A549 treated with DMSO at 1 μM for 4 hours (cell line): Measurements from ENCODE around the gene PAGE2. TPM values are rescaled to one million over a fixed set of nuclear protein-coding genes. Genes with fewer than 3 reads are reported as not detected.

ENCODE experiments used
- total RNA-seq: library from RNA; stranded (reverse); fragments of 200-300 nt; extraction: Qiagen RNA extraction; gene quantifications from 5 replicates; pipeline ENCODE4 v1.2.3, GENCODE V29; 2022; ENCODE audit warnings: low read depth

Gene PAGE2
- total RNA-seq: not detected in 5 replicates

GRCh38 chrX:55088795-55089489 lies at the start of gene PAGE2:
Gene PAGE2, plus strand, starts transcription at chrX:55089018. Its CDS starts 1,003 bp downstream, at chrX:55090021.

GRCh38 chrX:55074851-55075467 lies 13.9 kb upstream of the PAGE2 start, which contains the start of gene PAGE2B:
Gene PAGE2B, plus strand, starts transcription at chrX:55075030. Its CDS starts 1,012 bp downstream, at chrX:55076042.

Other genes starting within 250 kb of the PAGE2 start
- 0.47 to 0.88 TPM (median 0.64 TPM) in 5 replicates for gene TRO, start 168.2 kb upstream of the PAGE2 start, total RNA-seq
- 0.06 to 0.11 TPM (median 0.09 TPM) in 3 of 5 replicates, not detected in the others for gene PFKFB1, start 94.8 kb upstream of the PAGE2 start, total RNA-seq
- gene APEX2, start 88.7 kb upstream of the PAGE2 start, total RNA-seq: 31.8 to 38.4 TPM (median 33.5 TPM) in 5 replicates
- not detected in 5 replicates for gene ALAS2, start 58.0 kb upstream of the PAGE2 start, total RNA-seq
- not detected in 5 replicates for gene PAGE2B, start 14.0 kb upstream of the PAGE2 start, total RNA-seq
- gene PAGE5, start 131.3 kb downstream of the PAGE2 start, total RNA-seq: not detected in 5 replicates
- not detected in 5 replicates for gene PAGE3, start 175.9 kb downstream of the PAGE2 start, total RNA-seq